22Rv1 (cell line): ENCODE results near the gene TMPRSS15.

Source experiments
- CTCF ChIP-seq: fragments of 450-650 bp; IDR thresholded peaks from 2 replicates; pipeline ENCODE4 v1.5.1; 2017; ENCODE audit warnings: mild to moderate bottlenecking
- ZFX ChIP-seq: fragments of 450-650 bp; IDR thresholded peaks from 2 replicates; pipeline ENCODE4 v1.6.1; 2017; ENCODE audit warnings: antibody characterized with exemption, borderline replicate concordance

DNA sequence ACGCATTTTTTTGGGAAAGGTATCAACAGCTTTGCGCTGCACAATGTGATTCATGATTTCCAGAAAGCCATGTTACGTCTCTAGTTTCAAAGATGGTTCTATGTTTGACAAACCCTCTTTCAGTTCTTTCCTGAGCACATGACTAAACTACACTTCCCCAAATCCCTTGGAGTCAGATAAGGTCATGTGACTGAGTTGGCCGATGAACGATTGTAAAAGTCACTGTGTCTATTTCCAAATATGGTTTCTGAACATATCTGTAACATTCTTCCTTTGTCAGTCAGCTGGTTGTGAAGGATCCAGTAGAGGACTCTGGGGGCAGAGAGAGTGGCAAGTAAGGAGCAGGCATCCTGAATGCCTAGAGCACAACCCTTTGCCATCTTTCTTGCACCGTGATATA lies 35.4 kb downstream of the TMPRSS15 start:
- TF ChIP-seq CTCF = no peak
- no peak for TF ChIP-seq ZFX
